GM12801 (cell line): Measurements from ENCODE around the gene TBC1D10B.

Source experiments
- TF ChIP-seq, protein P1 (sequence below): IDR thresholded peaks from one replicate; pipeline ENCODE4 v1.5.1; 2011; ENCODE audit warnings: control low read depth; ENCODE audit not compliant: insufficient read length; ENCODE audit errors: extremely low read depth

The TBC1D10B gene

DNA sequence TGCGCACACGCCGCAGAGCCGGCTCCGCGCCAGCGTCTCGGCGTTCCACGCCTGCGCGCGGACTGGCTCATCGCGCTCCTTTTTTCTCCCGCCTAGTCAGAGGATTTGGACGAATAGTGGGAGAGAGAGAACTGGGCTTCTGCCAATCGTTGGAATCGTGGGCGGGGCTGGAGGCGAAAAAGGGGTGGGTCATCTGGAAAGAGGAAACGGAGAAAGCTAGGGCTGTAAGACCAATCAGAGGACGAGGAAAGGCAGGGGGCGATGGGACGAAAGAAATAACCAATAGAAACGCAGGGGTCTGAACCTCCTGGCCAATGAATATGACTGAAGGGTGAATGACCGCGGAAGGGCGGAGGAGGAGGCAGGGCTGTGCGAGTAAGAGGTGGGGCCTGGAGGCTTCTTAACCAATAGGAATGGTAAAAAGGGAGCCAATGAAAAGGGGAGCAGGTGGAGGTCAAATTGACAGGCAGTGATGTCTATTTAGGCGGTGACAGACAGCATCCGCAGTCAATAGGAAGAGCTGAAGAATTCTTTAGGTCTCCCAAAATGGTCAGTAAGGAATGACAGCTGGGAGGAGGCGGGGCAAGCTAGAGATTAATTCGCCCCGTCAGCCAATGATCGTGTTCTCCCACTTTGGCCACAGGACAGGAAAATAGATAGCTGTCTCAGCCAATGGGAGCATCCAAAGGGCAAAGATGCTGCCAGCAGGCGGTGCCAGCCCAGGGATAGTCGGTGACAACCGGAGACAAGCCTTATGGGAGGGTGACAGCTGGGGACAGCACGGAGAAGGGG lies at the start of gene TBC1D10B:
TSS of gene TBC1D10B (minus strand) at position 39 of the 792 bp plus-strand sequence. CDS start 311 bp downstream, outside the sequence.
- TF ChIP-seq, protein P1, sequence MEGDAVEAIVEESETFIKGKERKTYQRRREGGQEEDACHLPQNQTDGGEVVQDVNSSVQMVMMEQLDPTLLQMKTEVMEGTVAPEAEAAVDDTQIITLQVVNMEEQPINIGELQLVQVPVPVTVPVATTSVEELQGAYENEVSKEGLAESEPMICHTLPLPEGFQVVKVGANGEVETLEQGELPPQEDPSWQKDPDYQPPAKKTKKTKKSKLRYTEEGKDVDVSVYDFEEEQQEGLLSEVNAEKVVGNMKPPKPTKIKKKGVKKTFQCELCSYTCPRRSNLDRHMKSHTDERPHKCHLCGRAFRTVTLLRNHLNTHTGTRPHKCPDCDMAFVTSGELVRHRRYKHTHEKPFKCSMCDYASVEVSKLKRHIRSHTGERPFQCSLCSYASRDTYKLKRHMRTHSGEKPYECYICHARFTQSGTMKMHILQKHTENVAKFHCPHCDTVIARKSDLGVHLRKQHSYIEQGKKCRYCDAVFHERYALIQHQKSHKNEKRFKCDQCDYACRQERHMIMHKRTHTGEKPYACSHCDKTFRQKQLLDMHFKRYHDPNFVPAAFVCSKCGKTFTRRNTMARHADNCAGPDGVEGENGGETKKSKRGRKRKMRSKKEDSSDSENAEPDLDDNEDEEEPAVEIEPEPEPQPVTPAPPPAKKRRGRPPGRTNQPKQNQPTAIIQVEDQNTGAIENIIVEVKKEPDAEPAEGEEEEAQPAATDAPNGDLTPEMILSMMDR, result no peak

DNA sequence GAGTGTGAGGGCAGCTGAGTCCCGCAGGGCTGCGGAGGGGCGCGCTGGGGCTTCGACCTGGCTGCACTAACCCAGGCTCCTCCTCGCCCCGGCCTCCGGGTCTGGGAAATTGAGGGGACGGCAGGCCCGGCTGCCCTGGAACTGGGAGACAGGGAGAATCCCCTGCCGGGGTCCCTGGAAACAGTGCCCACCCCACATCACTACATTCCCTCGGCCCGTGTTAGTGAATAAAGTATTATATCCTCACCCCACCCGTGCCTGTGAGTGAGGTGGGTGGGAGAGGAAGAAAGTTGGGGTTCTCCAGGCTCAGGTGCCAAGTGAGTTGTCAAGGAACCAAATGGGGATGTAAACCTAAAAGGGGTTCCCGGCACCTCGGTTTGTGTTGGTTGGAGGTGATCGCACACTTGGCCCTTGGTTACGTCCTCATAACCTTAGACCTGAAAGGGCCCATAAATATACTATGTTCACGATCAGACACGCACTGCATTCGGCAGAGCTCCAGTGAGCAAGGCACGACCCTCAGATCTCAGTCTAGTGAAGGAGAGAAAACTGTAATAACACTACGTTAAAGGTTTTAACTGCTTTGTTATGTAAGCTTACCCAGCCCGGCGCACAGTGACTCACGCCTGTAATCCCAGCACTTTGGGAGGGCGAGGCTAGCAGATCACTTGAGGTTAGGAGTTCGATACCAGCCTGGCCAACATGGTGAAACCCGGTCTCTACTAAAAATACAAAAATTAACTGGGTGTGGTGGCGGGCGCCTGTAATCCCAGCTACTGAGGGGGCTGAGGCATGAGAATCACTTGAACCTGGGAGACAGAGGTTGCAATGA lies 48.3 kb upstream of the TBC1D10B start:
- TF ChIP-seq, protein P1, result no peak

DNA sequence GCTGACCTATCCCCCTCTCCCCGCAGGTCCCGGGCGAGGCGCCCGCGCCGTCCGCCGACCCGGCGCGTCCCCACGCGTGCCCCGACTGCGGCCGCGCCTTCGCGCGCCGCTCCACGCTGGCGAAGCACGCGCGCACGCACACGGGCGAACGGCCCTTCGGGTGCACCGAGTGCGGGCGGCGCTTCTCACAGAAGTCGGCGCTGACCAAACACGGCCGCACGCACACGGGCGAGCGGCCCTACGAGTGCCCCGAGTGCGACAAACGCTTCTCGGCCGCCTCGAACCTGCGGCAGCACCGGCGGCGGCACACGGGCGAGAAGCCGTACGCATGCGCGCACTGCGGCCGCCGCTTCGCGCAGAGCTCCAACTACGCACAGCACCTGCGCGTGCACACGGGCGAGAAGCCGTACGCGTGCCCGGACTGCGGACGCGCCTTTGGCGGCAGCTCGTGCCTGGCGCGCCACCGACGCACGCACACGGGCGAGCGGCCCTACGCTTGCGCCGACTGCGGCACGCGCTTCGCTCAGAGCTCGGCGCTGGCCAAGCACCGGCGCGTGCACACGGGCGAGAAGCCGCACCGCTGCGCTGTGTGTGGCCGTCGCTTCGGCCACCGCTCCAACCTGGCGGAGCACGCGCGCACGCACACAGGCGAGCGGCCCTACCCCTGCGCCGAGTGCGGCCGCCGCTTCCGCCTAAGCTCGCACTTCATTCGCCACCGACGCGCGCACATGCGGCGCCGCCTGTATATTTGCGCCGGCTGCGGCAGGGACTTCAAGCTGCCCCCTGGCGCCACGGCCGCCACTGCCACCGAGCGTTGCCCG lies 47.4 kb upstream of the TBC1D10B start:
- TF ChIP-seq, protein P1, result no peak

DNA sequence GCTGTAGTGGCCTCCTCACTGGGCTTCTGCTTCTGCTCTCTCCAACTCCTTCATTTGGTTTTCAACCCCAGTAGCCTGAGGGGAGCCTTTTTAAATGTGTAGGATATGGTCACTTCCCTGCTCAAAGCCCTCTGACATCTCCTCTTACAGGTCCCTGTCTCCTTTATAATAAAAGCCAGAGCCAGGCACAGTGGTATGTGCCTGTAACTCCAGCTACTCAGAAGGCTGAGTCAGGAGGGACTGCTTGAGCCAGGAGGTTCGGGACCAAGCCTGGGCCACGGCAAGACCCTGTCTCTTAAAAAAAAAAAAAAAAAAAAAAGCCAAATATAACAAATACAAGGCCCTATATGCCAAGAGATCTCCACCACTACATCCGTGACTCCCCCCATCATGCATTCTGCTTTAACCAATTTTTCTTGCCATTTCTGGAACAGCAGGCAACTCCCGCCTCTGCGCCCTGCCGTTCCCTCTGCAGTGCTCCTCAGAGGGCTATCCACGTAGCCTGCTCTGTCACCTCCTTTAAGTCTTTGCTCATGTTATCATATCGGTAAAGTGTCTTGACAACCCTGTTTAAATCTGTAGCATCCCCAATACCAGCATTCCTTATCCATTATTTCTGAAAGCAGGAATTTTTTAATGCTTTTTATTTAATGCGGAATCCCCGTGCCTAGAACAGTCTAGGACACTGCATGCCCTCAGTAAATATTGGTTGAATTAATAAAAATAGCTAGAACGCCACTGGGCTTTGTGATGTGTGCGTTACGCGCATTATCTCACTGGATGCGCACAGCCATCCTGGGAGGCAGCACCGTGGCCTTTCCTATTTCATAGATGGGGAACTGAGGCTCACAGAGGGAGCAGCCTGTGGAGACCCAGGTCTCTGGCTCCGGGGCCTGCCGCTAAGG lies 46.6 kb upstream of the TBC1D10B start:
- TF ChIP-seq, protein P1, result no peak

- TF ChIP-seq, protein P1, result no peak
These were observed 45.8 kb upstream of the TBC1D10B start for GRCh38 chr16:30416047-30416603.

GRCh38 chr16:30414159-30414558 lies 43.9 kb upstream of the TBC1D10B start:
- TF ChIP-seq, protein P1, result no peak
